ENCODE measurements around the gene FBXO10. TPM values are rescaled to one million over a fixed set of nuclear protein-coding genes. Genes with fewer than 3 reads are reported as not detected.

The FBXO10 gene
- total RNA-seq, 1 donor = 28.6 TPM

DNA sequence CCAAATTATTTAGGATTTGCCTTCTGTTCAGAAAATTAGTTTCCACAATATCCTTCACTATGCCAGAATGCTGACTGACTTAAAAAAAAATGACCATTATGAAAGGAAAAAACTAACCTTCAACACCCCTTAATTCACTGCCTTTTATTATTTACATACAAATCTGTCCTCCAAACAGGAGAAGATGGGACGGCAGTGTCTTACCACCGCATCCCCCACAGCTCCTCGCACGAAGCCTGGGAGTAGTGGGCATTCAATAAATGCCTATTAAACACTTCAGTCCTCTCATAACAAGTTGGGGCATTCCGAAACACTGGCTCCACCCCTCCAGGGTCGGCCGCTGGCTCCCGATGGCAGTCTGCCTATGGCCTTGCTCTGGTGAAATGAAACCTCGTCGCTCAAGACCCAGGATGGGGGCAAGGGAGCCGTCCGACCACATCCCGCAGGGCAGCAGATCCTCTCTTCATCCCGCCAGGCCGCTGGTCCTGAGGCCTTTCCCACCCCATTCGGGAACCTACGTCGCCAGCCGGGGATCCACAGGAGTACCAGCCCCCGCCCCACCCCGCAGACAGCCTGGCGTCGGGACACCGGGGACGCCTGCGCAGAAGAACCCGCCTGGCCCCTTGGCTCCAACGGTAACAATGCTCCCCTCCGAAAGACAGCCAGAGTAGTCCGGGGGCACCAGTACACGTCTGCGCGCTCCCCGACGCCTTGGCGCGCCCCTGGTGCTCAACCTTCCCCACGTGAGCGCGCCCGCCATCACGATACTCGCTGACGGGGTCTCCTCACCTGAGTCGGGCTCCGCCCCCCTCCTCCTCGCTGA, 111.5 kb downstream of the FBXO10 start:
- H3K27ac ChIP-seq (ENCODE audit: low read depth, low read length) = peak overlapping the region; percentile 90
- H2AFZ ChIP-seq (ENCODE audit: low read length) = peak overlapping the region; percentile 89
- TF ChIP-seq, protein P1, sequence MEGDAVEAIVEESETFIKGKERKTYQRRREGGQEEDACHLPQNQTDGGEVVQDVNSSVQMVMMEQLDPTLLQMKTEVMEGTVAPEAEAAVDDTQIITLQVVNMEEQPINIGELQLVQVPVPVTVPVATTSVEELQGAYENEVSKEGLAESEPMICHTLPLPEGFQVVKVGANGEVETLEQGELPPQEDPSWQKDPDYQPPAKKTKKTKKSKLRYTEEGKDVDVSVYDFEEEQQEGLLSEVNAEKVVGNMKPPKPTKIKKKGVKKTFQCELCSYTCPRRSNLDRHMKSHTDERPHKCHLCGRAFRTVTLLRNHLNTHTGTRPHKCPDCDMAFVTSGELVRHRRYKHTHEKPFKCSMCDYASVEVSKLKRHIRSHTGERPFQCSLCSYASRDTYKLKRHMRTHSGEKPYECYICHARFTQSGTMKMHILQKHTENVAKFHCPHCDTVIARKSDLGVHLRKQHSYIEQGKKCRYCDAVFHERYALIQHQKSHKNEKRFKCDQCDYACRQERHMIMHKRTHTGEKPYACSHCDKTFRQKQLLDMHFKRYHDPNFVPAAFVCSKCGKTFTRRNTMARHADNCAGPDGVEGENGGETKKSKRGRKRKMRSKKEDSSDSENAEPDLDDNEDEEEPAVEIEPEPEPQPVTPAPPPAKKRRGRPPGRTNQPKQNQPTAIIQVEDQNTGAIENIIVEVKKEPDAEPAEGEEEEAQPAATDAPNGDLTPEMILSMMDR (IDR thresholded peaks at IDR 0.05; ENCODE audit: extremely low read depth, low read depth, low read length) = no peak
- peak; percentile 72 for DNase-seq (ENCODE audit: insufficient read length, low spot score, missing footprints)
- peaks cover 27% of the 10 kb centered on the region for H4K20me1 ChIP-seq (ENCODE audit: insufficient read depth, low read length)
- no peaks in the 10 kb centered on the region for H3K9me3 ChIP-seq (ENCODE audit: low read depth, low read length)
- H3K27me3 ChIP-seq (ENCODE audit: insufficient read depth, low read length) = no peaks in the 10 kb centered on the region
- H3K79me2 ChIP-seq (ENCODE audit: insufficient read depth, low read length) = peaks cover 51% of the 10 kb centered on the region
- H3K36me3 ChIP-seq (ENCODE audit: insufficient read depth, low read length) = no peaks in the 10 kb centered on the region
- peaks cover 21% of the 10 kb centered on the region for H3K4me1 ChIP-seq (ENCODE audit: insufficient read depth, low read length)
- peak overlapping the region; percentile 100 for H3K4me2 ChIP-seq (ENCODE audit: insufficient read depth, low read length)
- peak overlapping the region; percentile 100 for H3K4me3 ChIP-seq (ENCODE audit: insufficient read depth, low read length)

DNA sequence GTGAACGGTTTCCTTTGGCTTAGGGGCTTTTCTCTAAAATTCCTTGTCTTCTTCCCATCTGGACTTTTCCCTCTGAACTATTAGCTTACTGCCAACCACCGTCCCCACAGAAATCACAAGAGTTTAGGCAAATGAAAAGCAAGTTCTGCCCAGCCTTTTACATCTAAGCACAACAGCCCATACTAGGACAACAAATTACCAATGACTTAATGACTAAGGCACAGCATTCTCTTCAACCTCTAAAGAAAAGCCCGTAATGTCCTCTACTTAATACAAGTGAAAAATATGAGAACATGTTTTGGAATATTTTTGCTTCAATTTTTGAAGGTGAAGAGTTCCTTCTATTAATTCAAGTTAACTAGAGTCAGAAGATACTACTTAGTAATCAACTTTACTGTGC, 112.2 kb downstream of the FBXO10 start:
- Histone ChIP-seq H3K27ac (ENCODE audit: low read depth, low read length) (peak overlapping the region; percentile 90), H3K27me3 (ENCODE audit: insufficient read depth, low read length) (no peaks in the 10 kb centered on the region), H3K4me1 (ENCODE audit: insufficient read depth, low read length) (peaks cover 21% of the 10 kb centered on the region), H3K4me3 (ENCODE audit: insufficient read depth, low read length) (peak overlapping the region; percentile 100), H3K4me2 (ENCODE audit: insufficient read depth, low read length) (peak overlapping the region; percentile 100), H3K79me2 (ENCODE audit: insufficient read depth, low read length) (peaks cover 56% of the 10 kb centered on the region), H4K20me1 (ENCODE audit: insufficient read depth, low read length) (peaks cover 27% of the 10 kb centered on the region), H3K9me3 (ENCODE audit: low read depth, low read length) (no peaks in the 10 kb centered on the region), H3K36me3 (ENCODE audit: insufficient read depth, low read length) (no peaks in the 10 kb centered on the region), H2AFZ (ENCODE audit: low read length) (peak overlapping the region; percentile 89)
- no peak for DNase-seq (ENCODE audit: insufficient read length, low spot score, missing footprints)
- TF ChIP-seq, protein P1 (IDR thresholded peaks at IDR 0.05; ENCODE audit: extremely low read depth, low read depth, low read length) = no peak

Other genes starting within 250 kb of the FBXO10 start
- 149 and 165 TPM in 2 replicates for gene GRHPR, start 153.7 kb downstream of the FBXO10 start, total RNA-seq
- 10.9 and 11.6 TPM in 2 replicates for gene ZBTB5, start 110.9 kb downstream of the FBXO10 start, total RNA-seq
- gene POLR1E, start 90.4 kb downstream of the FBXO10 start, total RNA-seq = 25.3 and 33.3 TPM in 2 replicates
- 69.5 and 72.4 TPM in 2 replicates for gene TOMM5, start 16.2 kb upstream of the FBXO10 start, total RNA-seq
- not detected in 2 replicates for gene FRMPD1, start 74.6 kb upstream of the FBXO10 start, total RNA-seq
- gene TRMT10B, start 177.4 kb upstream of the FBXO10 start, total RNA-seq = 2.9 and 3.3 TPM in 2 replicates
- gene EXOSC3, start 208.7 kb upstream of the FBXO10 start, total RNA-seq = 24.6 and 39.8 TPM in 2 replicates
- 28.6 and 30.4 TPM in 2 replicates for gene DCAF10, start 224.4 kb upstream of the FBXO10 start, total RNA-seq